WTC11 (cell line): ENCODE measurements around the gene MYOZ1. TPM values are rescaled to one million over a fixed set of nuclear protein-coding genes. Genes with fewer than 3 reads are reported as not detected.

ENCODE experiments used
- ATAC-seq: fragments of 200-7000 bp; cut with Tn5 transposase; 2 replicates; pipeline ENCODE4 v1.10.0; 2021; ENCODE audit warnings: mild to moderate bottlenecking, moderate library complexity
- CTCF ChIA-PET: fragments of 300-600 bp; sonication (Branson Sonifier 250); formaldehyde crosslinking; loops from one replicate; lab custom pipeline; 2021; ENCODE audit warnings: antibody characterized with exemption; lab: Charles Lee
- POLR2A ChIA-PET: fragments of 350-600 bp; sonication (Branson Sonifier 250); formaldehyde crosslinking; loops from one replicate; lab custom pipeline; 2021; ENCODE audit warnings: antibody characterized with exemption; lab: Charles Lee
- DNase-seq: peaks from one replicate; pipeline ENCODE4 v3.0.0; 2021; ENCODE audit warnings: low spot score
- H3K27ac Mint-ChIP-seq: 2 replicates; pipeline ENCODE4 v1.8.0; 2021; ENCODE audit warnings: mixed read lengths
- H3K27me3 Mint-ChIP-seq: 2 replicates; pipeline ENCODE4 v1.8.0; 2021; ENCODE audit warnings: low read depth, mild to moderate bottlenecking, moderate library complexity, mixed read lengths
- H3K36me3 Mint-ChIP-seq: 2 replicates; pipeline ENCODE4 v1.8.0; 2021; ENCODE audit warnings: mixed read lengths
- H3K4me1 Mint-ChIP-seq: 2 replicates; pipeline ENCODE4 v1.8.0; 2022; ENCODE audit warnings: mixed read lengths
- H3K4me3 Mint-ChIP-seq: 2 replicates; pipeline ENCODE4 v1.8.0; 2021; ENCODE audit warnings: mild to moderate bottlenecking, moderate library complexity, mixed read lengths
- H3K9me3 Mint-ChIP-seq: 2 replicates; pipeline ENCODE4 v1.8.0; 2021; ENCODE audit warnings: mixed read lengths
- ATF6 ChIP-seq: sonication (generic); formaldehyde crosslinking; IDR thresholded peaks from 2 replicates; pipeline ENCODE4 v1.8.1; 2023; ENCODE audit warnings: mild to moderate bottlenecking, missing genetic modification reagents
- CREM ChIP-seq: sonication (generic); formaldehyde crosslinking; IDR thresholded peaks from 2 replicates; pipeline ENCODE4 v1.8.1; 2022; ENCODE audit warnings: mild to moderate bottlenecking, missing genetic modification reagents, moderate library complexity
- ELF4 ChIP-seq: sonication (generic); formaldehyde crosslinking; IDR thresholded peaks from 2 replicates; pipeline ENCODE4 v1.8.1; 2022; ENCODE audit warnings: low read depth, mild to moderate bottlenecking, moderate library complexity, missing genetic modification reagents
- FOXP4 ChIP-seq: sonication (generic); formaldehyde crosslinking; IDR thresholded peaks from 2 replicates; pipeline ENCODE4 v1.8.0; 2022; ENCODE audit warnings: mild to moderate bottlenecking, missing genetic modification reagents
- HMGXB4 ChIP-seq: sonication (generic); formaldehyde crosslinking; IDR thresholded peaks from 2 replicates; pipeline ENCODE4 v1.8.1; 2023; ENCODE audit warnings: mild to moderate bottlenecking, moderate library complexity, missing genetic modification reagents
- NFYB ChIP-seq: sonication (generic); formaldehyde crosslinking; conservative IDR thresholded peaks from 2 replicates; pipeline ENCODE4 v1.8.0; 2022; ENCODE audit warnings: low read depth, missing genetic modification reagents
- PRDM15 ChIP-seq: sonication (generic); formaldehyde crosslinking; IDR thresholded peaks from 2 replicates; pipeline ENCODE4 v1.8.0; 2022; ENCODE audit warnings: missing genetic modification reagents
- PRRX2 ChIP-seq: fragments of 250-450 bp; sonication (Bioruptor Pico); IDR thresholded peaks from 2 replicates; pipeline ENCODE4 v1.8.0; 2021; ENCODE audit warnings: mild to moderate bottlenecking
- RELA ChIP-seq: sonication (generic); formaldehyde crosslinking; IDR thresholded peaks from 2 replicates; pipeline ENCODE4 v1.8.1; 2022; ENCODE audit warnings: missing genetic modification reagents, mild to moderate bottlenecking, borderline replicate concordance
- TEAD4 ChIP-seq: sonication (generic); formaldehyde crosslinking; IDR thresholded peaks from 2 replicates; pipeline ENCODE4 v1.8.0; 2022; ENCODE audit warnings: mild to moderate bottlenecking, missing genetic modification reagents
- USF1 ChIP-seq: sonication (generic); formaldehyde crosslinking; IDR thresholded peaks from 2 replicates; pipeline ENCODE4 v1.8.0; 2022; ENCODE audit warnings: mild to moderate bottlenecking, missing genetic modification reagents
- ZNF219 ChIP-seq: sonication (generic); formaldehyde crosslinking; IDR thresholded peaks from 2 replicates; pipeline ENCODE4 v1.8.0; 2023; ENCODE audit warnings: missing genetic modification reagents, mild to moderate bottlenecking, borderline replicate concordance
- ZNF232 ChIP-seq: sonication (generic); formaldehyde crosslinking; IDR thresholded peaks from 2 replicates; pipeline ENCODE4 v1.8.0; 2022; ENCODE audit warnings: mild to moderate bottlenecking, missing genetic modification reagents
- ZNF423 ChIP-seq: fragments of 250-450 bp; sonication (Bioruptor Pico); IDR thresholded peaks from 2 replicates; pipeline ENCODE4 v2.1.2; 2022; ENCODE audit warnings: mild to moderate bottlenecking, moderate library complexity
- total RNA-seq: library from RNA; stranded (reverse); gene quantifications from 3 replicates; pipeline ENCODE4 v1.2.3, GENCODE V29; 2021

The MYOZ1 gene
- total RNA-seq, 1 experiment from 2014 or later, result 3.0 TPM

GRCh38 chr10:73650537-73651331, 9.5 kb upstream of the MYOZ1 start:
- H3K4me3 Mint-ChIP-seq, result no peak overlapping the region

More at GRCh38 chr10:73650537-73651331, 9.5 kb upstream of the MYOZ1 start:
- ATAC-seq (no peak), DNase-seq (no peak)
- H3K27ac Mint-ChIP-seq, result no peak overlapping the region
- TF ChIP-seq RELA (CRISPR knock-in tag) (no peak), NFYB (CRISPR knock-in tag) (no peak), PRDM15 (CRISPR knock-in tag) (no peak), ATF6 (CRISPR knock-in tag) (no peak), USF1 (CRISPR knock-in tag) (no peak), ZNF232 (CRISPR knock-in tag) (no peak), FOXP4 (CRISPR knock-in tag) (no peak), PRRX2 (CRISPR knock-in tag) (no peak), ZNF423 (CRISPR knock-in tag) (no peak), TEAD4 (CRISPR knock-in tag) (no peak), CREM (CRISPR knock-in tag) (no peak), ZNF219 (CRISPR knock-in tag) (no peak), ELF4 (no peak), HMGXB4 (CRISPR knock-in tag) (no peak)
- peaks cover 16% of the 10 kb centered on the region for H3K4me1 Mint-ChIP-seq
- H3K9me3 Mint-ChIP-seq, result no peaks in the 10 kb centered on the region
- CTCF ChIA-PET, result interaction anchor here (0.6 kb wide), 1 partner anchor 8 kb away, joined by 4 read pairs; no protein-coding TSS in a partner anchor
- H3K27me3 Mint-ChIP-seq, result no peaks in the 10 kb centered on the region
- no peaks in the 10 kb centered on the region for H3K36me3 Mint-ChIP-seq
- POLR2A ChIA-PET, result no interaction called here
